Tibial nerve (tissue), 4 donors: Measurements from ENCODE around the gene PACSIN1. TPM values are rescaled to one million over a fixed set of nuclear protein-coding genes. Genes with fewer than 3 reads are reported as not detected.

Experiments used
- DNase-seq, 2 donors: peaks; one replicate each; pipeline ENCODE4 v3.0.0-alpha.2; 2019; ENCODE audit warnings: low spot score in 2 of 2
- H3K27ac ChIP-seq, 4 donors: fragments of 200-600 bp; sonication (generic) in 3 of 4; one replicate each; pipeline ENCODE4 v1.5.1; 2017 to 2019; ENCODE audit warnings: mild to moderate bottlenecking in 1 of 4
- H3K27me3 ChIP-seq, 2 donors: fragments of 200-600 bp; sonication (generic) in 1 of 2; one replicate each; pipeline versions ENCODE4 v1.5.1 to v1.6.0; 2017 to 2019
- H3K36me3 ChIP-seq, 3 donors: fragments of 200-600 bp; sonication (generic); one replicate each; pipeline ENCODE4 v1.5.1; 2018 to 2019
- H3K4me1 ChIP-seq, 4 donors: fragments of 200-600 bp; sonication (generic) in 3 of 4; one replicate each; pipeline ENCODE4 v1.5.1; 2017 to 2019
- H3K4me3 ChIP-seq, 4 donors: fragments of 200-600 bp; sonication (generic) in 3 of 4; one replicate each; pipeline ENCODE4 v1.5.1; 2017 to 2019; ENCODE audit warnings: mild to moderate bottlenecking in 1 of 4, moderate library complexity in 1 of 4
- H3K9me3 ChIP-seq, 4 donors: fragments of 200-600 bp; sonication (generic) in 3 of 4; one replicate each; pipeline ENCODE4 v1.5.1; 2017 to 2019
- EP300 ChIP-seq, 2 donors: sonication (generic); formaldehyde crosslinking; IDR thresholded peaks; one replicate each; pipeline ENCODE4 v1.6.1; 2017; ENCODE audit warnings: antibody characterized with exemption in 2 of 2, mild to moderate bottlenecking in 1 of 2
- POLR2A ChIP-seq, 2 donors: fragments of 450-650 bp; IDR thresholded peaks; one replicate each; pipeline ENCODE4 v1.6.1; 2017; ENCODE audit warnings: antibody characterized with exemption in 2 of 2, mild to moderate bottlenecking in 2 of 2, moderate library complexity in 2 of 2
- WGBS, 2 donors: methylation state at CpG; one replicate each; pipeline ENCODE4 v1.1.5; 2018; 5-methylcytosine and 5-hydroxymethylcytosine counted together
- total RNA-seq, 4 donors: library from RNA; depleted of rRNA; stranded (reverse); fragments of >200 nt; gene quantifications; one replicate each; pipeline ENCODE4 v1.1.0, GENCODE V29; 2016
- TF ChIP-seq, protein P1 (sequence below), 5 experiments: fragments of 200-600 bp in 3 of 5; fragments of 450-650 bp in 2 of 5; sonication (generic) in 3 of 5; IDR thresholded peaks; one replicate each; pipeline ENCODE4 v1.5.1; 2016 to 2019; ENCODE audit warnings: antibody characterized with exemption in 5 of 5, mild to moderate bottlenecking in 3 of 5, moderate library complexity in 2 of 5

PACSIN1 gene
- total RNA-seq, 4 donors from 2014 or later, result 0.30 to 2.6 (median 0.42) TPM; not detected in 1

DNA sequence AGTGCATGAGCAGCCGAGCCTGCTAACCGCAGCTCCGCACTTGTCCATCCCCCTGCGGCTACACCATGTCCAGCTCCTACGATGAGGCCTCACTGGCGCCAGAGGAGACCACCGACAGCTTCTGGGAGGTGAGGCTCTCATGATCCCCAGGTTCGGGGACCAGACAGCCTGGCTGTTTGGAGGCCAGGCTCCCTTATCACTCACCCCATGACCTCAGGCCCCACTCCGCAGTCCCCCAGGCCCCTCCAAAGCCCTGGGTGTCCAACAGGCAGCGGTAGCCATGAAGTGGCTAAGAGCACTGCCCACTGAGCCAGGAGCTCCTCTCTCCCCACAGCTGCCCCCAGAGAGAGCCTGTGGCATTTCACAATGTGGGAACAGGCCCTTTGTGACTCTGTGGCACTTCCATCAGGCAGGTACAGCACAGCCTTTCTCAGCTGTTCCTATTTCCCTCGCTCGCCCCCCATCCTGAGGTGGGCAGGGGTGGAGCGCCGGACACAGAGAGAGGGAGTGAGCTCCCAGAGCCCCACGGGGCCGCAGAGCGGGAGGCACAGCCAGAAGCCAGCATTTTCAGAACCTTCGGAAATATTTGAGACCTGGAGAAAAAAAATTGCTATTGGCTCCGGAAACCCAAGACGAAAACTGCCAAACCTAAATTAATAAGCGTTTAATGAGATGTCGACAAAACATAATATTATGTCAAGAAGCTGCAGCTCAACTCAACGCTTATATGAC is 60.5 kb downstream of the PACSIN1 start:
- peaks cover 0 to 16% (median 2%) of the 10 kb centered on the region in 4 donors for H3K4me1 ChIP-seq
- TF ChIP-seq, protein P1, sequence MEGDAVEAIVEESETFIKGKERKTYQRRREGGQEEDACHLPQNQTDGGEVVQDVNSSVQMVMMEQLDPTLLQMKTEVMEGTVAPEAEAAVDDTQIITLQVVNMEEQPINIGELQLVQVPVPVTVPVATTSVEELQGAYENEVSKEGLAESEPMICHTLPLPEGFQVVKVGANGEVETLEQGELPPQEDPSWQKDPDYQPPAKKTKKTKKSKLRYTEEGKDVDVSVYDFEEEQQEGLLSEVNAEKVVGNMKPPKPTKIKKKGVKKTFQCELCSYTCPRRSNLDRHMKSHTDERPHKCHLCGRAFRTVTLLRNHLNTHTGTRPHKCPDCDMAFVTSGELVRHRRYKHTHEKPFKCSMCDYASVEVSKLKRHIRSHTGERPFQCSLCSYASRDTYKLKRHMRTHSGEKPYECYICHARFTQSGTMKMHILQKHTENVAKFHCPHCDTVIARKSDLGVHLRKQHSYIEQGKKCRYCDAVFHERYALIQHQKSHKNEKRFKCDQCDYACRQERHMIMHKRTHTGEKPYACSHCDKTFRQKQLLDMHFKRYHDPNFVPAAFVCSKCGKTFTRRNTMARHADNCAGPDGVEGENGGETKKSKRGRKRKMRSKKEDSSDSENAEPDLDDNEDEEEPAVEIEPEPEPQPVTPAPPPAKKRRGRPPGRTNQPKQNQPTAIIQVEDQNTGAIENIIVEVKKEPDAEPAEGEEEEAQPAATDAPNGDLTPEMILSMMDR (IDR thresholded peaks at IDR 0.05), result no peak
- TF ChIP-seq EP300 (IDR thresholded peaks at IDR 0.05) (no peak), POLR2A (IDR thresholded peaks at IDR 0.05) (no peak)
- no peaks in the 10 kb centered on the region for H3K9me3 ChIP-seq
- DNase-seq, result no peak
- WGBS, 2 donors, result 52 to 61% methylated on average over 21 to 23 of the region's 23 CpGs
- H3K27me3 ChIP-seq, result no peaks in the 10 kb centered on the region
- H3K27ac ChIP-seq, result peak overlapping the region; percentile 26 to 74 (median 38)
- no peaks in the 10 kb centered on the region for H3K36me3 ChIP-seq
- H3K4me3 ChIP-seq, result peak overlapping the region in 3 of 4 donors; percentile 12 to 41 (median 33)

DNA sequence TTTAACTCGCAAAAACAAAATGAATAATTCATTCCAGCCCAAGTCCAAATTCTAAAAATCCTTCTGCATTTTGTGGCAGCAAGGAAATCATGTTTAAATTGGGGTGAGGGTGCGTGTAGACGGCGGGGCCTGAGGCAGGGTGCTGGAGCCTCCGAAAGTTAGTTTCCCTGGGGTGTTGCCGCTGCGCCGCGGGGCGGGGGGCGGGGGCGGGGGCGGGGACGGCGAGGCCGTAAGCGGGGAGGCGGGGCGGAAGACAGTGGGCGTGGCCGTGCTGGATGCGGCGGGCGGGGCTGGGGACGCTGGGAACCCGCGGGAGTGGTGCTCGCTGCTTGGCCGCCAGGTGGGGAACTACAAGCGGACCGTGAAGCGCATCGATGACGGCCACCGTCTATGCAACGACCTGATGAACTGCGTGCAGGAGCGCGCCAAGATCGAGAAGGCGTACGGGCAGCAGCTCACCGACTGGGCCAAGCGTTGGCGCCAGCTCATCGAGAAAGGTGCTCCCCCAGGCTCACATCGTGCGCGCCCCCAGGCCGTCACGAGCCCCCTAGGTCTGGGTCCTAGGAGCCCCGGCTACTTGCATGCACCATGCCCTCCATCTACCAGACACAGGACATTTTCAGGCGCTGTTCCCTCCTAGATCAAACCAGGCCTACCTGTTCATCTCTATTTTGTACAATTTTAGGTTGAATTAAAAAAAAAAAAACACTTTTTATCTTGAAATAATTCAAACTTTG is 61.3 kb downstream of the PACSIN1 start:
- peak overlapping the region; percentile 26 to 74 (median 38) for H3K27ac ChIP-seq
- no peaks in the 10 kb centered on the region for H3K36me3 ChIP-seq
- H3K4me3 ChIP-seq, result peak overlapping the region in 3 of 4 donors; percentile 12 to 41 (median 33)
- no peaks in the 10 kb centered on the region for H3K27me3 ChIP-seq
- no peak for TF ChIP-seq POLR2A (IDR thresholded peaks at IDR 0.05)
- TF ChIP-seq, protein P1 (IDR thresholded peaks at IDR 0.05), result peak; percentile 78 to 95 (median 86)
- peak in 1 of 2 donors; percentile 50 for TF ChIP-seq EP300 (IDR thresholded peaks at IDR 0.05)
- DNase-seq, result peak; percentile 94 to 97
- H3K4me1 ChIP-seq, result peaks cover 0 to 16% (median 2%) of the 10 kb centered on the region in 4 donors
- WGBS, 2 donors, result 8 to 10% methylated on average over 24 to 27 of the region's 53 CpGs
- H3K9me3 ChIP-seq, result no peaks in the 10 kb centered on the region

DNA sequence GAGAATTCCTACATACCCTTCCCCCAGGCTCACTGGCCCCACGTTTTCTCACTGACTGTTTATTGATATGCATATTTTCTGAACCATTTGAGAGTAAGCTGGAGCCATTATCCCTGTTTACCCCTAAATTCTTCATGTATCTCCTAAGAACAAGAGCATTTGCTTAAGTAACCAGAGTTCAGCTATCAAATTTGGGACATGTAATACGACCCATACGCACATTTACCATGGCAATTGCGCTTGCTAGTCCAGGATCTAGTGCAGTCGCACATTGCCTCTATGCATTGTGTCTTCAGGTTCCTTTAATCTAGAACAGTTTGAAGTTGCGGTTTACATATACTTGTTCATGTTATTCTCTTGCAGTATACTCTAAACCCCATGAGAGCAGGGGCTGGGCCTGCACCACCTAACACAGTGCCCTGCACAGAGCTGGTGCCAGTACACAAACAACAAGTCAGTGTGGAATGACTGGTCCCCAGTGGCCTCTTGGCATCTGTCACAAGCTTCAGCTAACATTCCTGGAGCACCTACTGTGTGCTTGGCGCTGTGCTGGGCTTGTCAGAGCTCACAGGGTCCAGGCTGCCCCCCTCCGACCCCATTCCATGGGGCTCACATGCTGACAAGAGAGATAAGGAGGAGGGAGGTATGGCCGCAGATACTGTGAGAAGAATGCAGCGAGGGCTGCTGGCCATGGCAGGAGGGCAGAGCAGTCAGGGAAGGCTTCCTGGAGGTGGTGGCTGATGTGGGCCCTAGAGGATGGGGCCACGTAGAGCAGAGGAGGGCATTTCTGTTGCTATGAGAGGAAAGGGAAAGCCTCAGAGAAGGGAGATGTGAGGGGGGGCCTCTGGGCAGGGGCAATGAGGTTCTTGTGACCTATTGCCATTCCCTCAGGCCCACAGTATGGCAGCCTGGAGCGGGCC is 62.1 kb downstream of the PACSIN1 start:
- Histone ChIP-seq H3K36me3 (no peaks in the 10 kb centered on the region), H3K27me3 (no peaks in the 10 kb centered on the region), H3K4me3 (no peak overlapping the region), H3K27ac (peak overlapping the region in 1 of 4 donors; percentile 74), H3K4me1 (peaks cover 0 to 16% (median 2%) of the 10 kb centered on the region in 4 donors), H3K9me3 (no peaks in the 10 kb centered on the region)
- DNase-seq, result no peak
- 86% methylated on average over 12 of the region's 12 CpGs for WGBS, 2 donors
- no peak for TF ChIP-seq POLR2A (IDR thresholded peaks at IDR 0.05)
- TF ChIP-seq, protein P1 (IDR thresholded peaks at IDR 0.05), result no peak
- no peak for TF ChIP-seq EP300 (IDR thresholded peaks at IDR 0.05)

DNA sequence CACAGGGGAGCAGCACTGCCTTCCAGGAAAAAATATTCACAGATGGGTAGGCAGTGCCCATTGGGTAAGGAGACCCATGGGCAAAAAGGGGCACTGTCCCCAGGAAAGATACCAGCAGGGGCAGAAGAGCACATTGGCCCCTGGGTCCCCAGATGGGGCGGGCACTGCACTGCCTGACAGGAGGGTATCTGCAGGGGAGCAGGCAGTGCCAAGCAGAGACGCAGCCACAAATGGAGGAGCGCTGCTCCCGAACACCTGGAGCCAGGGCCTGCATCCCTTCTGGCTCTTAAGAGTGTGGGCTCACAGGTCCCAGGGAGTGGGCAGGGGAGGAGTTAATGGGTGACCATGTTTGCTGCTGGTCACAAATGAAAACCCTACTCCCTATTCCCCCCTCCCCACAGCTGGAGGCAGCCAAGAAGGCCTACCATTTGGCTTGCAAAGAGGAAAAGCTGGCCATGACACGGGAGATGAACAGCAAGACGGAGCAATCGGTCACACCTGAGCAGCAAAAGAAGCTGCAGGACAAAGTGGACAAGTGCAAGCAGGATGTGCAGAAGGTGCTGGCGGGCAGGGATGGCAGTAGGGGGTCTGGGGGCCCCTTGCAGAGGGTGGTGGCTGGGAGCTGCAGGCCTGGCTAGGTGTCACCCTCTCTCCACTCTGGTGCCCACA is 63.3 kb downstream of the PACSIN1 start:
- Histone ChIP-seq H3K4me1 (peaks cover 0 to 16% (median 2%) of the 10 kb centered on the region in 4 donors), H3K36me3 (no peaks in the 10 kb centered on the region), H3K27me3 (no peaks in the 10 kb centered on the region), H3K9me3 (no peaks in the 10 kb centered on the region), H3K27ac (no peak overlapping the region), H3K4me3 (no peak overlapping the region)
- DNase-seq, result no peak
- TF ChIP-seq POLR2A (IDR thresholded peaks at IDR 0.05), result no peak
- no peak for TF ChIP-seq EP300 (IDR thresholded peaks at IDR 0.05)
- WGBS, 2 donors, result 86 to 93% methylated on average over 8 of the region's 8 CpGs
